Measurements from ENCODE around the gene NIPSNAP3A. TPM values are rescaled to one million over a fixed set of nuclear protein-coding genes. Genes with fewer than 3 reads are reported as not detected.

NIPSNAP3A gene
- total RNA-seq, 6 donors from 2014 or later, result 7.8 to 31.5 (median 25.5) TPM

DNA sequence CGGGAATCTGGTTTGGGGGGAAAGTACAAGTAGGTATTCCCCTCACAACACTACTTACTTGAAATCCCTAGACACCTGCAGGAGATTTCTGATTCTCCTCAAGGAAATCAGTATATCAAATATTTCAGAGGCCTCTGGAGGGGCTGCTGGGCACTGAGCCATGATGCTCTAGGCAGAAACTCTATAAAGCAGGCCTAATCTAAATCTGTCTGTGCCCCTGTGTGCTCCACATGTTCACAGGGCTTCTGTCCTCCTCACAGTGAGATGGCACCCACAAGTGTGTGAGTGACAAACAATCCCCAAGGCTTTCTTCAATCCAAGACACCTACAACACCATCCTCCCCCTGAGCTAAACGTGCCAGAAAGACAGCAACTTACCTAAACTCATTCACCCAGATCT, 55.4 kb downstream of the NIPSNAP3A start:
- DNase-seq, result no peak
- Histone ChIP-seq H3K27me3 (no peaks in the 10 kb centered on the region), H3K9me3 (no peaks in the 10 kb centered on the region), H3K36me3 (peaks cover 51 to 93% (median 58%) of the 10 kb centered on the region in 4 donors), H3K4me3 (no peak overlapping the region), H3K27ac (no peak overlapping the region), H3K4me1 (no peaks in the 10 kb centered on the region)
- ATAC-seq (ENCODE audit: low FRiP score in 2 of 2), result no peak
- WGBS, 2 donors, result 84 to 89% methylated on average over 2 of the region's 2 CpGs
- TF ChIP-seq POLR2A (IDR thresholded peaks at IDR 0.05) (no peak), POLR2AphosphoS5 (IDR thresholded peaks at IDR 0.05) (no peak), EP300 (IDR thresholded peaks at IDR 0.05) (no peak)
- TF ChIP-seq, protein P1, sequence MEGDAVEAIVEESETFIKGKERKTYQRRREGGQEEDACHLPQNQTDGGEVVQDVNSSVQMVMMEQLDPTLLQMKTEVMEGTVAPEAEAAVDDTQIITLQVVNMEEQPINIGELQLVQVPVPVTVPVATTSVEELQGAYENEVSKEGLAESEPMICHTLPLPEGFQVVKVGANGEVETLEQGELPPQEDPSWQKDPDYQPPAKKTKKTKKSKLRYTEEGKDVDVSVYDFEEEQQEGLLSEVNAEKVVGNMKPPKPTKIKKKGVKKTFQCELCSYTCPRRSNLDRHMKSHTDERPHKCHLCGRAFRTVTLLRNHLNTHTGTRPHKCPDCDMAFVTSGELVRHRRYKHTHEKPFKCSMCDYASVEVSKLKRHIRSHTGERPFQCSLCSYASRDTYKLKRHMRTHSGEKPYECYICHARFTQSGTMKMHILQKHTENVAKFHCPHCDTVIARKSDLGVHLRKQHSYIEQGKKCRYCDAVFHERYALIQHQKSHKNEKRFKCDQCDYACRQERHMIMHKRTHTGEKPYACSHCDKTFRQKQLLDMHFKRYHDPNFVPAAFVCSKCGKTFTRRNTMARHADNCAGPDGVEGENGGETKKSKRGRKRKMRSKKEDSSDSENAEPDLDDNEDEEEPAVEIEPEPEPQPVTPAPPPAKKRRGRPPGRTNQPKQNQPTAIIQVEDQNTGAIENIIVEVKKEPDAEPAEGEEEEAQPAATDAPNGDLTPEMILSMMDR (IDR thresholded peaks at IDR 0.05), result no peak

DNA sequence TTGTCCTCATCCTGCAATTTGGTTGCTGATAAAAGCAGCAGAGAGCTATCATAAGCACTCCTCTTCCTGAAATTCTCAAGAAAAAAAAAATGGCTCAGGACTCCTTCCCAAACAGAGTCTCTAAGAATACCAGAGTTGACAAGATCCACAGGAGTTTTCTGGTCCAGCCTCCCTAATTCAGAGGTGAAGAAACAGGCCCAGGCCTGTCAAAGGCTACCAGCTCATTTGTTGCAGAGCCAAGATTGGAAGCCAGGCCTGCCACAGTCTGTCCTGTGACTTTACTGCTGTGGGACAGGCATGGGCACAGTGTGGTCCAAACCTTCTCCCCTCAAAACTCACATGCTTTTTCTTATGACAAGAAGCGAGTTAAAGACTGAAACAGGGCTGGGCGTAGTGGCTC, 58.0 kb downstream of the NIPSNAP3A start:
- no peaks in the 10 kb centered on the region for H3K9me3 ChIP-seq
- no peak overlapping the region for H3K27ac ChIP-seq
- ATAC-seq (ENCODE audit: low FRiP score in 2 of 2) (no peak), DNase-seq (no peak)
- H3K4me1 ChIP-seq, result no peaks in the 10 kb centered on the region
- WGBS, 2 donors, result 100% methylated on average over 2 of the region's 2 CpGs
- H3K4me3 ChIP-seq, result no peak overlapping the region
- peaks cover 44 to 93% (median 54%) of the 10 kb centered on the region in 4 donors for H3K36me3 ChIP-seq
- TF ChIP-seq POLR2A (IDR thresholded peaks at IDR 0.05) (no peak), POLR2AphosphoS5 (IDR thresholded peaks at IDR 0.05) (no peak), EP300 (IDR thresholded peaks at IDR 0.05) (no peak)
- TF ChIP-seq, protein P1 (IDR thresholded peaks at IDR 0.05), result no peak
- no peaks in the 10 kb centered on the region for H3K27me3 ChIP-seq

DNA sequence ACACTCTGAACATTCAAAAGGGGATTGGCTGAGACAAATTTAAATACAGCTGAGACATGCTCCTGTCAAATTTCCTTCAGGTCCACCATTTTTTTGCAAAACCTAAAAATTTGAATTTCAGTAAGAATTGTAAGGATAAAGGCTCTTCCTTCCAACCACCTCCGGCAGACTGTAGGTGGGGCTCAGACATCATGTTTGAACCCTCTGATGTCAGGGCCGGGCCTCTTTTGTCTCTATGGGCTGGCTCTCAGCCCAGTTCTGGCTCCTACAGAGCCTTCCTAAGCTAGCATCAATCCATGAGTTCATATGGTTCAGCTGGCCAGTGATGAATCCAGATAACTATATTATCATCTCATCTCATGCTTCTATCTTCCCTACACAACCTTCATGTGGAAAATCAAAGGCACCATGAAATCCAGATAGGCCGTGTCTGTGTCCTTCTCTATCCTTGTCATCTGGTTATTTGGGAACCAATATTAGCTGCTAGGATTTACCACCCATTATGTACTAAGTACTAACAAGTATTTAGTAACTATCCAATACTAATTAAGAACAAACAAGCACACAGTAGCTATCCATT, 60.6 kb downstream of the NIPSNAP3A start:
- no peak for TF ChIP-seq EP300 (IDR thresholded peaks at IDR 0.05)
- TF ChIP-seq, protein P1 (IDR thresholded peaks at IDR 0.05), result peak in 2 of 6 experiments; percentile 6 to 12
- no peaks in the 10 kb centered on the region for H3K4me1 ChIP-seq
- no peaks in the 10 kb centered on the region for H3K9me3 ChIP-seq
- no peak overlapping the region for H3K4me3 ChIP-seq
- H3K27me3 ChIP-seq, result no peaks in the 10 kb centered on the region
- ATAC-seq (ENCODE audit: low FRiP score in 2 of 2) (peak in 1 of 2 donors; percentile 56), DNase-seq (no peak)
- WGBS, 2 donors, result 50 to 68% methylated on average over 3 of the region's 3 CpGs
- H3K36me3 ChIP-seq, result peaks cover 39 to 86% (median 46%) of the 10 kb centered on the region in 4 donors
- H3K27ac ChIP-seq, result no peak overlapping the region

Other genes with a start within 250 kb of the NIPSNAP3A start
- gene OR13F1, start 243.4 kb upstream of the NIPSNAP3A start, total RNA-seq, result not detected
- not detected for gene OR13C4, start 220.5 kb upstream of the NIPSNAP3A start, total RNA-seq
- gene OR13C3, start 210.8 kb upstream of the NIPSNAP3A start, total RNA-seq, result under 1 TPM in 1 of 6 donors, not detected in 5; 0.59 TPM
- gene OR13C8, start 178.5 kb upstream of the NIPSNAP3A start, total RNA-seq, result not detected
- not detected for gene OR13C5, start 148.3 kb upstream of the NIPSNAP3A start, total RNA-seq
- gene OR13C2, start 142.1 kb upstream of the NIPSNAP3A start, total RNA-seq, result not detected
- gene OR13C9, start 129.5 kb upstream of the NIPSNAP3A start, total RNA-seq, result not detected
- gene OR13D1, start 53.2 kb upstream of the NIPSNAP3A start, total RNA-seq, result not detected
- 1 to 10 TPM in 3 of 6 donors, under 1 TPM in 2, not detected in 1; 0.44 to 2.5 (median 1.3) TPM for gene NIPSNAP3B, start 16.4 kb downstream of the NIPSNAP3A start, total RNA-seq
- gene ABCA1, start 180.5 kb downstream of the NIPSNAP3A start, total RNA-seq, result 100 to 1,000 TPM in 1 of 6 donors, 10 to 100 TPM in 5; 27.6 to 194 (median 47.0) TPM